HG03280 (cell line): ENCODE data around the gene VDAC1.
"Not testable (repeated sequence)": the region's sequence is repeated elsewhere in the genome, so short reads cannot be mapped to it uniquely, and the experiment has no call there.

Source experiments
- ATAC-seq: cut with Tn5 transposase; IDR thresholded peaks from one replicate; pipeline ENCODE4 v1.9.1; 2021; ENCODE audit warnings: mild to moderate bottlenecking, moderate library complexity; ENCODE audit not compliant: unreplicated experiment

VDAC1 gene

DNA sequence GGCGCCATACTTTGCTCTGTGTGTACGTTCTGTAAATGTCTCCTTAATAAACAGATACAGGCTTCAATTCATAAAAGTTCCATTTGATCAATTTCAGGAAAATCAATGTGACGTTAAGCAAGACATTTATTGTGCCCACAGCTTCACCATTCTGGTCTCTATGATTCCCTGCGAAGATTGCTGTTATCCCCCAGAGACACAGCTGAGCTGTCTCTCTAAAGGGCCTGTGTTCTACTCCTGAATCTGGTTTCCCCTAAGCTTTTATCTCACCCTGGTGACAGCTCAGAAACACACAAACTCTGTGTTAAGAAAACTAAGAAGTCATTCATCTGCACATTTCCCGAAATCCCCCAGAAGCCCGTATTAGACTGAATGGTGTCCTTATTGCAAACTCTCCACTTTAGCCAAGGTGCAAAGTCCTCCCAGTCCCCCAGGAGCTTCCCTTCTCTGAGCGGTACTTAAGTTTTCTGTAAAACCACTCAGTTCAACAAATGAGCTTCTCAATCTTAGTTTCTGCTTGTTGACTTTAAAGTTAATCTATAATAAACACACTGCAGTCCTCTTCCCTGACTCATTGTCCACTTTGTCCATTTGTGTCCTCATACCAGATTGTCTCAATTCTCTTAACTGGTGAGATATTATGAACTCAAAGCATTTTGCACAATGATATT lies 35.0 kb downstream of the VDAC1 start:
- ATAC-seq = no peak

- peak; percentile 96 for ATAC-seq
Observed at GRCh38 chr5:133968204-133968980, 36.4 kb downstream of the VDAC1 start, which contains the start of gene C5orf15. C5orf15 (minus strand) TSS chr5:133968625; CDS start chr5:133968584, 41 bp downstream.

GRCh38 chr5:133967698-133968203 lies 37.0 kb downstream of the VDAC1 start:
- no peak for ATAC-seq

GRCh38 chr5:133967124-133967523 lies 37.7 kb downstream of the VDAC1 start:
- no peak for ATAC-seq

DNA sequence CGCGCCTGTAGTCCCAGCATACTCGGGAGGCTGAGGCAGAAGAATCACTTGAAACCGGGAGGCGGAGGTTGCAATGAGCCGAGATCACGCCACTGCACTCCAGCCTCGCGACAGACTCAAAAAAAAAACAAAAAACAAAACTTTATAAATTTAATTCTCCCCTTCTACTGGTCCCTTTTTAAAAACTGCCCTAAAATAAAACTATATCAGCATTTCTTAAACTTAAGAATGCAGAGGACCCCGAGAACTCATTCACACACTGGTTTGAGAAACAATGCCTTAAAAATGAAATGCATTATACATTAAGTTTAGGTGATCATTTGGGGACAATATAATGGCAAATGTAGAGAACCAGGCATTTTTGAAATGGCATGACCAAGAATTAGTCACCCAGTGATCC lies 38.7 kb downstream of the VDAC1 start:
- no peak for ATAC-seq

DNA sequence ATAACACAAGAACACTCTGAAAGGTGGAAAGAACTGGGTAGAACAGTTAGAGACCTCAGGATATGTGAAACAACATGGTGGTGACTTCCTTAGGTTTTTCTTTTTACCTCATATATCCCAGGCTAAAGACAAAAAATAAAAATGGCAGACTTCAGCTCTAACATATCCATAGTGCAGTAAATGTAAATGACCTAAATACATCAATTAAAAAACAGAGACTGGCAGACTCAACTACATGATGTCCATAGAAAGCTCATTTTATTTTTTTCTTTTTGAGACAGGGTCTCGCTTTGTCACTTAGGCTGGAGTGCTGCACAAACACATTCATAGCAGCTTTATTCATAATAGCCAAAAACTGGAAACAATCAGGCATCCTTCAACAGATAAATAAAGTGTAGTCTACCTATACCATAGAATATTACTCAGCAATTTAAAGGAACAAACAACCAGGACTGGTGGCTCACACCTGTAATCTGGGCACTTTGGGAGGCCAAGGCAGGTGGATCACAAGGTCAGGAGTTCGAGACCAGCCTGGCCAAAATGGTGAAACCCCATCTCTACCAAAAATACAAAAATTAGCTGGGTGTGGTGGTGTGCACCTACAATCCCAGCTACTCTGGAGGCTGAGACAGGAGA lies 41.2 kb downstream of the VDAC1 start:
- ATAC-seq = no peak

- ATAC-seq = no peak
Observed at GRCh38 chr5:133962801-133963476, 41.8 kb downstream of the VDAC1 start.

GRCh38 chr5:133962131-133962530 lies 42.6 kb downstream of the VDAC1 start:
- ATAC-seq = no peak

GRCh38 chr5:133959643-133960042 lies 45.1 kb downstream of the VDAC1 start:
- no peak for ATAC-seq

- no peak for ATAC-seq
Observed at GRCh38 chr5:133957591-133957990, 47.2 kb downstream of the VDAC1 start.

DNA sequence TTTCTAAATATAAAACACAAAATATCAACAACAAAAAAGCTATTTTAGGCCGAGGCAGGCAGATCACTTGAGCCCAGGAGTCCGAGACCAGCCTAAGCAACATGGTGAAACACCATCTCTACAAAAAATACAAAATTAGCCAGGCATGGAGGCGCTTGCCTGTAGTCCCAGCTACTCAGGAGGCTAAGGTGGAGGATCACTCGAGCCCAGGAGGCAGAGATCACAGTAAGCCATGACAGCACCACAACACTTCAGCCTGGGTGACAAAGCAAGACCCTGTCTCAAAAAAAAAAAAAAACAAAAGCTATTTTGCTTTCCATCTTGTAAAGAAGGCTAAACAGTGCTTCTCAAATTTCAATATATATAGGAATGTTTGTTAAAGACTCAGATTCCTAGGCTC lies 47.7 kb downstream of the VDAC1 start:
- ATAC-seq = no peak

DNA sequence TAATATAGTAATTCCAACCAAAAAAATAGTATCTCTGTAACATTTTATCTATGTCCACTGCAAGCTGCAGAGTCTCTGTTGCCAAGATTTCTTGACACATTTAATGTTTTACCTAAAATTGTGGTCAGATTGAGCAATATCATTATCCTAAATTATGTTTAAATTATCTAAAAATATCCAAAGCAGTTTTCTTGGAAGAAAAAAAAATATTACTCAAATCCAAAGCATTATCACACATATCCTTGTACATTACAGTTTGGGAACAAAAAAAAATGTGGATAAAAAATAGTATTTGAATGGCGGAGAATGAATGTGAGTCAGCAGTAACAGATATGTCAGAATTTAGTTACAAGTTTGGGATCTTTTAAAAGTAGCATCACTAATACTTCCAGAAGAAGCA lies 48.6 kb downstream of the VDAC1 start:
- ATAC-seq = not testable (repeated sequence)

DNA sequence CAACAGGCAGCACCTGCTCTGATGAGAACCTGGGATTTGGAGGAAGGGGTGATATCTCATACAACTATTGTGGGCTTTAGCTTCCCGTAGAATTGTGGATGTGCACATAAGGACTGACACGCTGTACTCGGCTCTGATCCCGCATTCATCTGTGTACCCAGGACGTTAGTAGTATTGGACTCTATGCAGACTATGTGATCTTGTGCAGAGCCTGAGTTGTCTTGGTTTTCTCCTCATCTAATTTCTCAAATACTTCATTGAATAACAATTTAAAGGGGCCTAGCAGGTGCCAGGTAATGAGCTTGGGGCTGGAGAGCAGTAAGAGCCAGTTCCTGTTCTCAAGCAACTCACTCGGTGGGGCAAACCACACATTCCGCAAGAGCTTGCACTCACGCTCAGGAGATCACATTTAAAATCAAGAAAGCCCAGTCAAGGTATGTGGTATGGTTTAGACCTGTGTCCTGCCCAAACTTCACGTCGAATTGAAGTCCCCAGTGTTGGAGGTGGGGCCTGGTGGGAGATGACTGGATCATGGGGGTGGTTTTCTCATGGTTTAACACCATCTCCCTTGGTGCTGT lies 51.1 kb downstream of the VDAC1 start:
- no peak for ATAC-seq

GRCh38 chr5:133952729-133953567 lies 51.8 kb downstream of the VDAC1 start:
- no peak for ATAC-seq

DNA sequence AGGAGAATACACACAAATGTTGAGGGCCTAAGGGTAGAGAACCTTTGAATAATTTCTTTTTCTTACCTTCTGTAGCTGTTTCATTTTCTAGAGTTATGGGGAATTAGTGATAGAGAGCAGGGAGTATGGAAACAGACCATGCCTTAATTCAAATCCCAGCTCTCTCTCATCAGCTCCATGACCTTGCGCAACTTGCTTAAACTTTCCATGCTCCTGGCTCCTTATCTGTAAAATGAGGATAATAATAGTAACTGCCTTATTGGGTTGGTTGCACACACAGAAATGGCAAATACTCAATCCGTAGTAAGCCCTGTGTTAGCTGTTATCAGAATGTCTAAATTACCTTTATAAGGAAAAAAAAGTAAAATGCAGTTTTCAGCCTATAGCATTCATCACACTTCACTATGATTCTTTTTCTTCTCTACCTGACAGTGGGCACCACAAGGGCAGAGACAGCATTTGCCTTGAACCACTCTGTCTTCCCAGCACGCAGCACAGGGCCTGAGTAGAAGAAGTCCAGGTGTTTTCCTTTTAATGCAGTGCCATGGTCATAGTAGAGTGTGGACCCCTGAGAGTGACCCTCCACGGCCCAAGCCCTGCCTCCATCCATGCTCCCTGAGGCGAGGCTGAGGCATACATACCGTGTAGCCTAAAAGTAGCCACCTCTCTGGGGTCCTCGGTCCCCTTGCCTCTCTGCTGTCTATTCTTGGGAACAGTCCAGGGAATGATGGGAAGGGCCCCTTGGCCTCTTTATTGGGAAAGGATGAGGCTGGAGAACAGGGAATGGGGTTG lies 53.8 kb downstream of the VDAC1 start:
- ATAC-seq = no peak

GRCh38 chr5:133948721-133949120 lies 56.1 kb downstream of the VDAC1 start:
- no peak for ATAC-seq

- ATAC-seq = no peak
Observed at GRCh38 chr5:133947431-133947841, 57.3 kb downstream of the VDAC1 start.

GRCh38 chr5:133945568-133945967 lies 59.2 kb downstream of the VDAC1 start:
- ATAC-seq = no peak
